SK-N-SH (cell line): Measurements from ENCODE around the gene C2CD3. TPM values are rescaled to one million over a fixed set of nuclear protein-coding genes. Genes with fewer than 3 reads are reported as not detected.

ENCODE experiments used
- CTCF ChIP-seq: fragments of 200-600 bp; sonication (generic); IDR thresholded peaks from 2 replicates; pipeline ENCODE4 v1.6.1; 2017; ENCODE audit warnings: antibody characterized with exemption, mild to moderate bottlenecking, moderate library complexity
- ELF1 ChIP-seq: IDR thresholded peaks from 2 replicates; pipeline ENCODE4 v1.4.0; 2012
- EP300 ChIP-seq, 2 experiments: IDR thresholded peaks; 2 replicates each; pipeline versions ENCODE4 v1.4.0 to v1.6.1; 2012; ENCODE audit warnings: borderline replicate concordance in 1 of 2, low read depth in 1 of 2, low read length in 1 of 2
- FOSL2 ChIP-seq: IDR thresholded peaks from 2 replicates; pipeline ENCODE4 v1.4.0; 2012; ENCODE audit warnings: low read depth, mild to moderate bottlenecking, moderate library complexity, borderline replicate concordance
- NRF1 ChIP-seq: IDR thresholded peaks from 2 replicates; pipeline ENCODE4 v1.6.1; 2012; ENCODE audit warnings: low read depth, mild to moderate bottlenecking, low read length
- RAD21 ChIP-seq: IDR thresholded peaks from 2 replicates; pipeline ENCODE4 v1.6.1; 2012; ENCODE audit warnings: mild to moderate bottlenecking, low read length
- RCOR1 ChIP-seq: fragments of 150-350 bp; IDR thresholded peaks from 2 replicates; pipeline ENCODE4 v1.6.1; 2017; ENCODE audit warnings: antibody characterized with exemption, low read length
- TEAD4 ChIP-seq: IDR thresholded peaks from 2 replicates; pipeline ENCODE4 v1.4.0; 2012; ENCODE audit warnings: mild to moderate bottlenecking, borderline replicate concordance; ENCODE audit not compliant: insufficient read depth
- USF2 ChIP-seq: fragments of 150-350 bp; IDR thresholded peaks from 2 replicates; pipeline ENCODE4 v1.6.1; 2017; ENCODE audit warnings: antibody characterized with exemption, low read length, low read depth, borderline replicate concordance
- polyA plus RNA-seq, 3 experiments: library from polyadenylated mRNA; depleted of rRNA; stranded (reverse); fragments of >200 nt; gene quantifications; 2 replicates each; pipeline ENCODE4 v1.2.3, GENCODE V29; 2012
- TF ChIP-seq, protein P1 (sequence below): IDR thresholded peaks from 2 replicates; pipeline ENCODE4 v1.4.0; 2012; ENCODE audit warnings: low read depth, borderline replicate concordance
- TF ChIP-seq, protein P2 (sequence below): IDR thresholded peaks from 2 replicates; pipeline ENCODE4; 2012
- TF ChIP-seq, protein P3 (sequence below): IDR thresholded peaks from 2 replicates; pipeline ENCODE4 v1.4.0; 2012; ENCODE audit warnings: low read depth, borderline replicate concordance
- TF ChIP-seq, protein P4 (sequence below): IDR thresholded peaks from 2 replicates; pipeline ENCODE4 v1.4.0; 2012; ENCODE audit warnings: low read depth

C2CD3 gene
- polyA plus RNA-seq, 1 of the 3 experiments (the other 2 are of a cell fraction) = 7.0 TPM

- TF ChIP-seq, protein P1, sequence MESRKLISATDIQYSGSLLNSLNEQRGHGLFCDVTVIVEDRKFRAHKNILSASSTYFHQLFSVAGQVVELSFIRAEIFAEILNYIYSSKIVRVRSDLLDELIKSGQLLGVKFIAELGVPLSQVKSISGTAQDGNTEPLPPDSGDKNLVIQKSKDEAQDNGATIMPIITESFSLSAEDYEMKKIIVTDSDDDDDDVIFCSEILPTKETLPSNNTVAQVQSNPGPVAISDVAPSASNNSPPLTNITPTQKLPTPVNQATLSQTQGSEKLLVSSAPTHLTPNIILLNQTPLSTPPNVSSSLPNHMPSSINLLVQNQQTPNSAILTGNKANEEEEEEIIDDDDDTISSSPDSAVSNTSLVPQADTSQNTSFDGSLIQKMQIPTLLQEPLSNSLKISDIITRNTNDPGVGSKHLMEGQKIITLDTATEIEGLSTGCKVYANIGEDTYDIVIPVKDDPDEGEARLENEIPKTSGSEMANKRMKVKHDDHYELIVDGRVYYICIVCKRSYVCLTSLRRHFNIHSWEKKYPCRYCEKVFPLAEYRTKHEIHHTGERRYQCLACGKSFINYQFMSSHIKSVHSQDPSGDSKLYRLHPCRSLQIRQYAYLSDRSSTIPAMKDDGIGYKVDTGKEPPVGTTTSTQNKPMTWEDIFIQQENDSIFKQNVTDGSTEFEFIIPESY = no peak
- TF ChIP-seq RCOR1 (no peak), USF2 (no peak), ELF1 (peak; percentile 81), NRF1 (peak; percentile 99), FOSL2 (no peak), RAD21 (peak; percentile 26; the same call in 1 of the 2 replicates), TEAD4 (no peak), EP300 (IDR thresholded peaks at IDR 0.05; ENCODE audit: borderline replicate concordance in 1 of 2, low read depth in 1 of 2, low read length in 1 of 2) (peak in 1 of 2 experiments; percentile 43; a peak in 1 of 4 replicates), CTCF (peak; percentile 39)
- TF ChIP-seq, protein P2, sequence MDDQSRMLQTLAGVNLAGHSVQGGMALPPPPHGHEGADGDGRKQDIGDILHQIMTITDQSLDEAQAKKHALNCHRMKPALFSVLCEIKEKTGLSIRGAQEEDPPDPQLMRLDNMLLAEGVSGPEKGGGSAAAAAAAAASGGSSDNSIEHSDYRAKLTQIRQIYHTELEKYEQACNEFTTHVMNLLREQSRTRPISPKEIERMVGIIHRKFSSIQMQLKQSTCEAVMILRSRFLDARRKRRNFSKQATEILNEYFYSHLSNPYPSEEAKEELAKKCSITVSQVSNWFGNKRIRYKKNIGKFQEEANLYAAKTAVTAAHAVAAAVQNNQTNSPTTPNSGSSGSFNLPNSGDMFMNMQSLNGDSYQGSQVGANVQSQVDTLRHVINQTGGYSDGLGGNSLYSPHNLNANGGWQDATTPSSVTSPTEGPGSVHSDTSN = no peak
- TF ChIP-seq, protein P3, sequence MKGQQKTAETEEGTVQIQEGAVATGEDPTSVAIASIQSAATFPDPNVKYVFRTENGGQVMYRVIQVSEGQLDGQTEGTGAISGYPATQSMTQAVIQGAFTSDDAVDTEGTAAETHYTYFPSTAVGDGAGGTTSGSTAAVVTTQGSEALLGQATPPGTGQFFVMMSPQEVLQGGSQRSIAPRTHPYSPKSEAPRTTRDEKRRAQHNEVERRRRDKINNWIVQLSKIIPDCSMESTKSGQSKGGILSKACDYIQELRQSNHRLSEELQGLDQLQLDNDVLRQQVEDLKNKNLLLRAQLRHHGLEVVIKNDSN = no peak
- TF ChIP-seq, protein P4, sequence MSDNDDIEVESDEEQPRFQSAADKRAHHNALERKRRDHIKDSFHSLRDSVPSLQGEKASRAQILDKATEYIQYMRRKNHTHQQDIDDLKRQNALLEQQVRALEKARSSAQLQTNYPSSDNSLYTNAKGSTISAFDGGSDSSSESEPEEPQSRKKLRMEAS = peak; percentile 71
Observed at GRCh38 chr11:74170694-74171629, at the start of gene C2CD3, which contains the start of gene PPME1 (continued).
